Measurements from ENCODE around the gene PFDN4. TPM values are rescaled to one million over a fixed set of nuclear protein-coding genes. Genes with fewer than 3 reads are reported as not detected.

PFDN4 gene
- total RNA-seq: 29.2 and 30.4 TPM in 2 replicates

- intact Hi-C loops (cut with micrococcal nuclease): loop anchor here (5.0 to 10.0 kb wide), 3 partner anchors 263 to 613 kb away; partner anchors contain the start of gene ZNF217
Measured at GRCh38 chr20:54207743-54208547, at the start of gene PFDN4. TSS of gene PFDN4 (plus strand) at chr20:54208087. CDS start at chr20:54208101, 14 bp downstream.

- intact Hi-C loops (cut with micrococcal nuclease): no loop called here
Measured at GRCh38 chr20:54158226-54158625, 49.7 kb upstream of the PFDN4 start.

DNA sequence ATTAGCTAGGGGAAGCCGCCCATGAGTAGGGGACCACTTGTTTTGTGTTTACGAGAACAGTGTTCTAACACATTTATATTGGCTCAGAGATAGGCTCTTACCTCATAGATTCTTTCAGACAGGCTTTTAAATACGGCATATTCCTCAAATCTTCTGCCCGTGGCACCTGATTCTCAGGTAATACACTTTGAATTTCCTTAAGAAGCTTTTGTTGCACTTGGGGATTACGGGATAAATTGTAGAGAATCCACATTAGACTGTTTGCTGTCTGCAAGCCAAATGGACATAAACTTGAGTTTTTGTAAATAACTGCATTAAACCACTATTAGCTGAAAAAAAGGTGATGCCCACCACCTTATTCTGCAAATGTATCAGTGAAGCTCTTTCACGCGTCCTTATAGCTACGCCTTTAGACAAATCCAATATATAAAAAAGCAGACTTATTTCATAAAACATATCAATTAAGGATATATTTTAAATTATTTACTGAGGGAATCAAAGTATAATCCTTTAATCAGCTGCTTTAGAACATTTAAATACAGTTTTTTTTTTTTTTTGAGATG lies 49.0 kb upstream of the PFDN4 start:
- intact Hi-C loops (cut with micrococcal nuclease): no loop called here

GRCh38 chr20:54160065-54161007 lies 47.6 kb upstream of the PFDN4 start:
- intact Hi-C loops (cut with micrococcal nuclease): no loop called here

GRCh38 chr20:54161008-54161820 lies 46.7 kb upstream of the PFDN4 start:
- intact Hi-C loops (cut with micrococcal nuclease): no loop called here

DNA sequence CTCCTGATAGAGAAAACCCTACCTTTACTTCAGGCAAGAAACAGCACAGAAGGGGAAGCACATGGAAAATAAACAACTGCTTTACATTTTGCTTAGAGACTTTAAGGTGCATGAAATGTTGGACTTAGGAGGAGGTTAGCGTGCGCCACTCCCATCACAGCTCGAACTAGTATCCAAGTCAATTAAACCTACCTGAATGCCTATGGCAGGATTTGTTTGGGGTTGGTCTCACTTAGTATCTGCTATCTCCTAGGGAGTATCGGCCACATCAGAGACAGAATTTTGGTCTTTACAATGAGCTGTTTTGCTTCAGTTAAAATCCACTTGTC lies 46.1 kb upstream of the PFDN4 start:
- intact Hi-C loops (cut with micrococcal nuclease): no loop called here

DNA sequence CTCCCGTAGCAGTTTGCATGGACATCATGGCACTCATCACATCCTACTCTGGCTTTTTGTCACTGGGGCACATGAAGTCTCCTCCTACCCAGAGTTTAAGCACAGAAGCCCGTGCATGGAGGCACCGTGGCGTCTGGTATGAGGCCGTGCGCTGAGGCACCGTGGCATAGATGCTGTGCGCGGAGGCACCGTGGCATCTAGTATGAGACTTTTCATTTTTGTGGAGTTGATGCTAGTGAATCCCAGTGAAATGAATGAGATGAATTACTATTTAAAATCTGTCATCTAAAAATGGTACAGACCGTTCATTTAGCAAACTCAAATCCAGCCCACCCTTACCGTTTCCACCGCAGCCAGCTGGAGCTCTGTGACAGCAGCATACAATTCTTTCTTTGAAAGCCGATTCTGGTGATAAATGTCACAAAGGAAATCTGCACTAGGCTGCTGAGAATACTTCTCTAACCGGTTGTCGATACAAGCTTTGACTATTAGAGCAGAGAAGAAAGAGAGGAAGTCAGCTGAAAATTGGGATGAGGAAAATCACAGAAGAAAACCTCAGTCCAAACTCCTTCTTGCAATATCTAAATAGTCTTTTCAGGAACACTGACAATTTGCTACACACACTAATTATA lies 45.4 kb upstream of the PFDN4 start:
- intact Hi-C loops (cut with micrococcal nuclease): no loop called here

DNA sequence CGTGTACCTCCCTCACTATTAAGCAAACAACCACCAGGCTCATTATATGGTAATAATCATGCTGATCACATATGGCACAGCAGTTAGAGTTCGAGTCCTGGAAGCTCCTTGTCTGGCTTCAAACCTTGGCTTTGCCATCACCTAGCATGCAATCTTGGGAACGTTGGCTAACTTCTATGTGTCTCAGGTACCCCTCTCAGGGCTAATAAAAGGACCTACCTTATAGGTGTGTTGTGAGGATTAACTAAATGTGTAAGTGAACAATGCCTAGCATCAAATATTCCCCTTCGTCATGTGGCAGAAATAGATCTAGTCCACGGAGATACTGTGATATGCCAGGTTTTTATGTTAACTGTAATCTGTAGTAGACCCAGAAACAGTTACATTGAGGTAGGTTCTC lies 44.5 kb upstream of the PFDN4 start:
- intact Hi-C loops (cut with micrococcal nuclease): no loop called here

GRCh38 chr20:54165014-54165413 lies 42.9 kb upstream of the PFDN4 start:
- intact Hi-C loops (cut with micrococcal nuclease): no loop called here

- intact Hi-C loops (cut with micrococcal nuclease): no loop called here
Measured at GRCh38 chr20:54165803-54166202, 42.1 kb upstream of the PFDN4 start.

GRCh38 chr20:54166987-54167662 lies 40.8 kb upstream of the PFDN4 start:
- intact Hi-C loops (cut with micrococcal nuclease): no loop called here

- intact Hi-C loops (cut with micrococcal nuclease): no loop called here
Measured at GRCh38 chr20:54167909-54168872, 39.7 kb upstream of the PFDN4 start.

GRCh38 chr20:54168961-54169862 lies 38.7 kb upstream of the PFDN4 start:
- intact Hi-C loops (cut with micrococcal nuclease): no loop called here

- intact Hi-C loops (cut with micrococcal nuclease): no loop called here
Measured at GRCh38 chr20:54170026-54170471, 37.8 kb upstream of the PFDN4 start.

- intact Hi-C loops (cut with micrococcal nuclease): no loop called here
Measured at GRCh38 chr20:54170963-54171362, 36.9 kb upstream of the PFDN4 start.

GRCh38 chr20:54172532-54172855 lies 35.4 kb upstream of the PFDN4 start:
- intact Hi-C loops (cut with micrococcal nuclease): no loop called here

GRCh38 chr20:54172856-54173652 lies 34.8 kb upstream of the PFDN4 start:
- intact Hi-C loops (cut with micrococcal nuclease): no loop called here

Measured in T-helper 2 cell treated with Interferon-gamma antibody and Interleukin-4, amounts not matched to agents 100 ng/mL and 5 ng/mL, for 36 hours (primary cell).